ENCODE results near the gene TRAM2. TPM values are rescaled to one million over a fixed set of nuclear protein-coding genes. Genes with fewer than 3 reads are reported as not detected.

Gene TRAM2
- total and polyA plus RNA-seq, 4 donors: 7.3 to 20.3 (median 13.0) TPM

- no peak overlapping the region for H3K9ac ChIP-seq (ENCODE audit: low read depth in 1 of 2, low read length in 2 of 2)
- H3K27me3 ChIP-seq (ENCODE audit: control insufficient read depth in 4 of 4, insufficient read depth in 4 of 4, low read length in 3 of 4): no peaks in the 10 kb centered on the region
- H3K27ac ChIP-seq (ENCODE audit: low read depth in 1 of 2, low read length in 2 of 2): no peak overlapping the region
- no peak for DNase-seq (ENCODE audit: low spot score)
- no peak overlapping the region for H3K4me3 ChIP-seq (ENCODE audit: low read depth in 1 of 3, low read length in 3 of 3)
- H3K36me3 ChIP-seq (ENCODE audit: control insufficient read depth in 4 of 4, insufficient read depth in 3 of 4, low read depth in 1 of 4, low read length in 3 of 4): no peaks in the 10 kb centered on the region
- no peaks in the 10 kb centered on the region for H3K9me3 ChIP-seq (ENCODE audit: control insufficient read depth in 4 of 4, low read length in 3 of 4)
- WGBS: 97% methylated on average over 6 of the region's 6 CpGs
- no peak for TF ChIP-seq SP1 (IDR thresholded peaks at IDR 0.05)
- TF ChIP-seq HNF4A (conservative IDR thresholded peaks at IDR 0.05): no peak
- TF ChIP-seq TAF1 (conservative IDR thresholded peaks at IDR 0.05): no peak
- no peak for TF ChIP-seq FOXA2 (IDR thresholded peaks at IDR 0.05)
- no peak for TF ChIP-seq ZBTB33 (IDR thresholded peaks at IDR 0.05)
- no peak for TF ChIP-seq YY1 (IDR thresholded peaks at IDR 0.05)
- TF ChIP-seq NR2F2 (IDR thresholded peaks at IDR 0.05): no peak
- no peak for TF ChIP-seq JUND (IDR thresholded peaks at IDR 0.05)
- TF ChIP-seq ATF3 (IDR thresholded peaks at IDR 0.05): no peak
- no peak for TF ChIP-seq RAD21 (IDR thresholded peaks at IDR 0.05)
- TF ChIP-seq GABPA (IDR thresholded peaks at IDR 0.05 in 1 of 2, conservative IDR thresholded peaks at IDR 0.05 in 1 of 2): no peak
- H3K4me1 ChIP-seq (ENCODE audit: control insufficient read depth in 4 of 4, insufficient read depth in 4 of 4, low read length in 3 of 4): peaks cover 16 to 35% (median 22%) of the 10 kb centered on the region in 4 donors
These were observed 22.1 kb downstream of the TRAM2 start for GRCh38 chr6:52554684-52555280.

GRCh38 chr6:52553719-52554118 lies 23.1 kb downstream of the TRAM2 start:
- WGBS: 91% methylated on average over 2 of the region's 2 CpGs
- DNase-seq (ENCODE audit: low spot score): no peak
- H3K9ac ChIP-seq (ENCODE audit: low read depth in 1 of 2, low read length in 2 of 2): no peak overlapping the region
- no peak for TF ChIP-seq RXRA (IDR thresholded peaks at IDR 0.05)
- TF ChIP-seq FOXA2 (IDR thresholded peaks at IDR 0.05): no peak
- TF ChIP-seq JUND (IDR thresholded peaks at IDR 0.05): no peak
- no peak for TF ChIP-seq GABPA (IDR thresholded peaks at IDR 0.05 in 1 of 2, conservative IDR thresholded peaks at IDR 0.05 in 1 of 2)
- no peak for TF ChIP-seq CTCF (IDR thresholded peaks at IDR 0.05; ENCODE audit: low read depth, low read length, missing input control)
- TF ChIP-seq YY1 (IDR thresholded peaks at IDR 0.05): no peak
- TF ChIP-seq EGR1 (IDR thresholded peaks at IDR 0.05; ENCODE audit: low read depth in 2 of 2): no peak
- no peak for TF ChIP-seq REST (IDR thresholded peaks at IDR 0.05)
- TF ChIP-seq FOXA1 (IDR thresholded peaks at IDR 0.05): no peak
- TF ChIP-seq SP1 (IDR thresholded peaks at IDR 0.05): no peak
- no peak for TF ChIP-seq NR2F2 (IDR thresholded peaks at IDR 0.05)
- H3K27ac ChIP-seq (ENCODE audit: low read depth in 1 of 2, low read length in 2 of 2): no peak overlapping the region
- no peaks in the 10 kb centered on the region for H3K36me3 ChIP-seq (ENCODE audit: control insufficient read depth in 4 of 4, insufficient read depth in 3 of 4, low read depth in 1 of 4, low read length in 3 of 4)
- no peaks in the 10 kb centered on the region for H3K9me3 ChIP-seq (ENCODE audit: control insufficient read depth in 4 of 4, low read length in 3 of 4)
- no peak overlapping the region for H3K4me3 ChIP-seq (ENCODE audit: low read depth in 1 of 3, low read length in 3 of 3)
- peaks cover 18 to 38% (median 25%) of the 10 kb centered on the region in 4 donors for H3K4me1 ChIP-seq (ENCODE audit: control insufficient read depth in 4 of 4, insufficient read depth in 4 of 4, low read length in 3 of 4)
- H3K27me3 ChIP-seq (ENCODE audit: control insufficient read depth in 4 of 4, insufficient read depth in 4 of 4, low read length in 3 of 4): no peaks in the 10 kb centered on the region

All from liver (tissue), 9 donors.